HTERT RPE-1 (cell line): Measurements from ENCODE around the gene SENP6.
"Not testable (repeated sequence)": the region's sequence is repeated elsewhere in the genome, so short reads cannot be mapped to it uniquely, and the experiment has no call there.

Source experiments
- in situ Hi-C: fragments of 300-500 bp; cut with MboI; formaldehyde crosslinking; loops from 4 replicates; pipeline ENCODE4 v1.14.3; 2020; ENCODE audit warnings: low sequenced_read_pairs

The SENP6 gene

GRCh38 chr6:75642311-75642710 is 40.6 kb downstream of the SENP6 start:
- in situ Hi-C loops: no loop called here

- in situ Hi-C loops: no loop called here
Measured at GRCh38 chr6:75643173-75643572, 41.5 kb downstream of the SENP6 start.

GRCh38 chr6:75656479-75656878 is 54.8 kb downstream of the SENP6 start:
- in situ Hi-C loops: no loop called here

GRCh38 chr6:75657327-75657726 is 55.6 kb downstream of the SENP6 start:
- in situ Hi-C loops: no loop called here

- in situ Hi-C loops: no loop called here
Measured at GRCh38 chr6:75666592-75666991, 64.9 kb downstream of the SENP6 start.

GRCh38 chr6:75673884-75674283 is 72.2 kb downstream of the SENP6 start:
- in situ Hi-C loops: no loop called here

GRCh38 chr6:75676377-75676776 is 74.7 kb downstream of the SENP6 start:
- in situ Hi-C loops: no loop called here

GRCh38 chr6:75682548-75682947 is 80.9 kb downstream of the SENP6 start:
- in situ Hi-C loops: not testable (repeated sequence)

GRCh38 chr6:75683005-75683404 is 81.3 kb downstream of the SENP6 start:
- in situ Hi-C loops: not testable (repeated sequence)

GRCh38 chr6:75687535-75687934 is 85.9 kb downstream of the SENP6 start:
- in situ Hi-C loops: not testable (repeated sequence)

GRCh38 chr6:75687937-75688336 is 86.3 kb downstream of the SENP6 start:
- in situ Hi-C loops: not testable (repeated sequence)

GRCh38 chr6:75689576-75689975 is 87.9 kb downstream of the SENP6 start:
- in situ Hi-C loops: no loop called here

- in situ Hi-C loops: no loop called here
Measured at GRCh38 chr6:75691012-75691411, 89.3 kb downstream of the SENP6 start.

- in situ Hi-C loops: no loop called here
Measured at GRCh38 chr6:75693534-75693933, 91.9 kb downstream of the SENP6 start.

GRCh38 chr6:75694406-75694805 is 92.7 kb downstream of the SENP6 start:
- in situ Hi-C loops: no loop called here

- in situ Hi-C loops: not testable (repeated sequence)
Measured at GRCh38 chr6:75708334-75708733, 106.7 kb downstream of the SENP6 start.

- in situ Hi-C loops: no loop called here
Measured at GRCh38 chr6:75711173-75711572, 109.5 kb downstream of the SENP6 start.

GRCh38 chr6:75719133-75719532 is 117.5 kb downstream of the SENP6 start:
- in situ Hi-C loops: no loop called here

- in situ Hi-C loops: no loop called here
Measured at GRCh38 chr6:75723382-75723781, 121.7 kb downstream of the SENP6 start.

GRCh38 chr6:75727206-75727605 is 125.5 kb downstream of the SENP6 start:
- in situ Hi-C loops: no loop called here

GRCh38 chr6:75731029-75731428 is 129.3 kb downstream of the SENP6 start:
- in situ Hi-C loops: not testable (repeated sequence)

- in situ Hi-C loops: no loop called here
Measured at GRCh38 chr6:75735491-75736186, 134.0 kb downstream of the SENP6 start.

GRCh38 chr6:75743971-75744370 is 142.3 kb downstream of the SENP6 start:
- in situ Hi-C loops: no loop called here
